Peyer's patch (tissue), 4 donors: ENCODE measurements around the gene BOLA1.

ENCODE experiments used
- CTCF ChIP-seq, 6 experiments: fragments of 450-650 bp in 4 of 6; fragments of 200-600 bp in 2 of 6; sonication (generic) in 1 of 6; IDR thresholded peaks; one replicate each; pipeline ENCODE4 v1.5.1; 2017 to 2019; ENCODE audit warnings: antibody characterized with exemption in 6 of 6, mild to moderate bottlenecking in 3 of 6, moderate library complexity in 1 of 6
- POLR2A ChIP-seq, 2 donors: fragments of 450-650 bp; IDR thresholded peaks; one replicate each; pipeline ENCODE4 v1.5.1; 2017; ENCODE audit warnings: antibody characterized with exemption in 2 of 2, mild to moderate bottlenecking in 2 of 2, moderate library complexity in 2 of 2

- no peak for TF ChIP-seq CTCF (IDR thresholded peaks at IDR 0.05)
- no peak for TF ChIP-seq POLR2A (IDR thresholded peaks at IDR 0.05)
These were observed 50.5 kb downstream of the BOLA1 start for GRCh38 chr1:149949911-149950310.
